Measurements from ENCODE around the gene CENPU. TPM values are rescaled to one million over a fixed set of nuclear protein-coding genes. Genes with fewer than 3 reads are reported as not detected.

Gene CENPU
- total and polyA plus RNA-seq, 2 of the 13 experiments (the other 11 are each of a cell fraction or from before 2014, with no cell fraction given): 11.7 to 35.8 TPM

- TF ChIP-seq ZNF709 (CRISPR knock-in tag; IDR thresholded peaks at IDR 0.05): peak; percentile 93
- TF ChIP-seq FOSL2 (CRISPR knock-in tag; IDR thresholded peaks at IDR 0.05): peak; percentile 73
- TF ChIP-seq ZSCAN22 (CRISPR knock-in tag; IDR thresholded peaks at IDR 0.05): 0 out of 2 replicates have a peak, but pooled peaks have one; percentile 54
- TF ChIP-seq ZSCAN30 (CRISPR knock-in tag; IDR thresholded peaks at IDR 0.05): peak; percentile 83; the same call in 1 of the 2 replicates
- TF ChIP-seq CBFB (CRISPR knock-in tag; IDR thresholded peaks at IDR 0.05): peak; percentile 90
- TF ChIP-seq ZNF124 (CRISPR knock-in tag; IDR thresholded peaks at IDR 0.05): peak; percentile 99
- peak; percentile 98; the same call in 1 of the 2 replicates for TF ChIP-seq ZNF615 (CRISPR knock-in tag; IDR thresholded peaks at IDR 0.05; ENCODE audit: borderline replicate concordance)
- TF ChIP-seq CREB3 (CRISPR knock-in tag; IDR thresholded peaks at IDR 0.05): 0 out of 2 replicates have a peak, but pooled peaks have one; percentile 66
- no peak for TF ChIP-seq ZNF773 (CRISPR knock-in tag; IDR thresholded peaks at IDR 0.05; ENCODE audit: borderline replicate concordance)
- TF ChIP-seq HMG20B (CRISPR knock-in tag; conservative IDR thresholded peaks at IDR 0.05): peak; percentile 80; the same call in 1 of the 2 replicates
- TF ChIP-seq TBP (CRISPR knock-in tag; IDR thresholded peaks at IDR 0.05): 0 out of 2 replicates have a peak, but pooled peaks have one; percentile 8
- no peak for TF ChIP-seq MAFG (CRISPR knock-in tag; IDR thresholded peaks at IDR 0.05)
- peak; percentile 79 for TF ChIP-seq CEBPG (CRISPR knock-in tag; IDR thresholded peaks at IDR 0.05)
- TF ChIP-seq ZNF280B (CRISPR knock-in tag; IDR thresholded peaks at IDR 0.05; ENCODE audit: borderline replicate concordance): peak; percentile 82; the same call in 1 of the 2 replicates
- TF ChIP-seq, protein P1, sequence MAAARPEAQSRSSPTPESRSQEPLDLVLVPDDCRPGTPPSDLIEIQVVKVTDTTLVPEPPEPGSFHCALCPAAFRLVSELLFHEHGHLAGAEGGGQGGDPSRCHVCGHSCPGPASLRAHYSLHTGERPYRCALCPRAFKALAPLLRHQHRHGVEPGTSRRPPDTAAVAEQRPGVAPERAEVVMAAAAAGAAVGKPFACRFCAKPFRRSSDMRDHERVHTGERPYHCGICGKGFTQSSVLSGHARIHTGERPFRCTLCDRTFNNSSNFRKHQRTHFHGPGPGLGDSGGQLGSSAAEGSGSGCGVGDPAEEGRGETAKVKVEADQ (CRISPR knock-in tag; IDR thresholded peaks at IDR 0.05; ENCODE audit: borderline replicate concordance): peak; percentile 95
- 0 out of 2 replicates have a peak, but pooled peaks have one; percentile 29 for TF ChIP-seq ZNF546 (CRISPR knock-in tag; conservative IDR thresholded peaks at IDR 0.05)
- TF ChIP-seq MIER2 (CRISPR knock-in tag; IDR thresholded peaks at IDR 0.05): peak; percentile 72
- peak; percentile 97 for TF ChIP-seq ZNF331 (CRISPR knock-in tag; IDR thresholded peaks at IDR 0.05)
- no peak for TF ChIP-seq ZNF530 (CRISPR knock-in tag; IDR thresholded peaks at IDR 0.05; ENCODE audit: low read depth)
- TF ChIP-seq ZNF879 (CRISPR knock-in tag; IDR thresholded peaks at IDR 0.05): no peak
- peak; percentile 82; the same call in 1 of the 2 replicates for TF ChIP-seq DNMT3B (CRISPR knock-in tag; conservative IDR thresholded peaks at IDR 0.05)
- TF ChIP-seq ZNF33A (CRISPR knock-in tag; IDR thresholded peaks at IDR 0.05; ENCODE audit: borderline replicate concordance): no peak; the same call in 1 of the 2 replicates
- peak; percentile 93 for TF ChIP-seq ZNF687 (CRISPR knock-in tag; IDR thresholded peaks at IDR 0.05)
Measured at GRCh38 chr4:184733654-184734524, at the start of gene CENPU (continued).
